Thyroid gland (tissue), 4 donors: ENCODE data around the gene GABRP.

Experiments
- CTCF ChIP-seq, 6 experiments: fragments of 200-600 bp in 3 of 6; fragments of 450-650 bp in 3 of 6; sonication (generic) in 3 of 6; IDR thresholded peaks; one replicate each; pipeline ENCODE4 v1.5.1; 2016 to 2019; ENCODE audit warnings: antibody characterized with exemption in 6 of 6, mild to moderate bottlenecking in 2 of 6, inconsistent platforms in 1 of 6, moderate library complexity in 1 of 6
- POLR2A ChIP-seq, 2 donors: fragments of 450-650 bp; IDR thresholded peaks; one replicate each; pipeline ENCODE4 v1.6.1; 2017; ENCODE audit warnings: antibody characterized with exemption in 2 of 2, mild to moderate bottlenecking in 2 of 2, moderate library complexity in 1 of 2

GRCh38 chr5:170747357-170747756 lies 36.2 kb upstream of the GABRP start:
- no peak for TF ChIP-seq CTCF (IDR thresholded peaks at IDR 0.05)
- no peak for TF ChIP-seq POLR2A (IDR thresholded peaks at IDR 0.05)
